HG03066 (cell line): ENCODE measurements around the gene TRDN.
"Not testable (repeated sequence)": the region's sequence is repeated elsewhere in the genome, so short reads cannot be mapped to it uniquely, and the experiment has no call there.

Experiments used
- ATAC-seq: cut with Tn5 transposase; IDR thresholded peaks from one replicate; pipeline ENCODE4 v1.9.1; 2021; ENCODE audit warnings: low read depth; ENCODE audit not compliant: unreplicated experiment

The TRDN gene

GRCh38 chr6:123515715-123516114 is 121.0 kb downstream of the TRDN start:
- no peak for ATAC-seq

- no peak for ATAC-seq
Measured at GRCh38 chr6:123509112-123509511, 127.6 kb downstream of the TRDN start.

- ATAC-seq: no peak
Measured at GRCh38 chr6:123508290-123508689, 128.5 kb downstream of the TRDN start.

- no peak for ATAC-seq
Measured at GRCh38 chr6:123507582-123507981, 129.2 kb downstream of the TRDN start.

GRCh38 chr6:123503619-123504018 is 133.1 kb downstream of the TRDN start:
- no peak for ATAC-seq

- no peak for ATAC-seq
Measured at GRCh38 chr6:123497025-123497424, 139.7 kb downstream of the TRDN start.

GRCh38 chr6:123489589-123489988 is 147.2 kb downstream of the TRDN start:
- no peak for ATAC-seq

GRCh38 chr6:123480986-123481385 is 155.8 kb downstream of the TRDN start:
- no peak for ATAC-seq

GRCh38 chr6:123472025-123472702 is 164.6 kb downstream of the TRDN start:
- not testable (repeated sequence) for ATAC-seq

- ATAC-seq: no peak
Measured at GRCh38 chr6:123467392-123467791, 169.4 kb downstream of the TRDN start.

- ATAC-seq: no peak
Measured at GRCh38 chr6:123462152-123462551, 174.6 kb downstream of the TRDN start.

GRCh38 chr6:123458218-123458617 is 178.5 kb downstream of the TRDN start:
- no peak for ATAC-seq

- ATAC-seq: no peak
Measured at GRCh38 chr6:123456836-123457235, 179.9 kb downstream of the TRDN start.

GRCh38 chr6:123454448-123454847 is 182.3 kb downstream of the TRDN start:
- no peak for ATAC-seq

- not testable (repeated sequence) for ATAC-seq
Measured at GRCh38 chr6:123453071-123453470, 183.7 kb downstream of the TRDN start.

GRCh38 chr6:123448306-123448884 is 188.4 kb downstream of the TRDN start:
- no peak for ATAC-seq

GRCh38 chr6:123447315-123447937 is 189.3 kb downstream of the TRDN start:
- no peak for ATAC-seq

GRCh38 chr6:123439371-123439770 is 197.4 kb downstream of the TRDN start:
- no peak for ATAC-seq

GRCh38 chr6:123434186-123434585 is 202.6 kb downstream of the TRDN start:
- ATAC-seq: no peak

- no peak for ATAC-seq
Measured at GRCh38 chr6:123430970-123431369, 205.8 kb downstream of the TRDN start.

- ATAC-seq: no peak
Measured at GRCh38 chr6:123427008-123427407, 209.7 kb downstream of the TRDN start.

GRCh38 chr6:123423130-123423529 is 213.6 kb downstream of the TRDN start:
- no peak for ATAC-seq
